ENCODE measurements around the gene FAF1.

- TF ChIP-seq, protein P1, sequence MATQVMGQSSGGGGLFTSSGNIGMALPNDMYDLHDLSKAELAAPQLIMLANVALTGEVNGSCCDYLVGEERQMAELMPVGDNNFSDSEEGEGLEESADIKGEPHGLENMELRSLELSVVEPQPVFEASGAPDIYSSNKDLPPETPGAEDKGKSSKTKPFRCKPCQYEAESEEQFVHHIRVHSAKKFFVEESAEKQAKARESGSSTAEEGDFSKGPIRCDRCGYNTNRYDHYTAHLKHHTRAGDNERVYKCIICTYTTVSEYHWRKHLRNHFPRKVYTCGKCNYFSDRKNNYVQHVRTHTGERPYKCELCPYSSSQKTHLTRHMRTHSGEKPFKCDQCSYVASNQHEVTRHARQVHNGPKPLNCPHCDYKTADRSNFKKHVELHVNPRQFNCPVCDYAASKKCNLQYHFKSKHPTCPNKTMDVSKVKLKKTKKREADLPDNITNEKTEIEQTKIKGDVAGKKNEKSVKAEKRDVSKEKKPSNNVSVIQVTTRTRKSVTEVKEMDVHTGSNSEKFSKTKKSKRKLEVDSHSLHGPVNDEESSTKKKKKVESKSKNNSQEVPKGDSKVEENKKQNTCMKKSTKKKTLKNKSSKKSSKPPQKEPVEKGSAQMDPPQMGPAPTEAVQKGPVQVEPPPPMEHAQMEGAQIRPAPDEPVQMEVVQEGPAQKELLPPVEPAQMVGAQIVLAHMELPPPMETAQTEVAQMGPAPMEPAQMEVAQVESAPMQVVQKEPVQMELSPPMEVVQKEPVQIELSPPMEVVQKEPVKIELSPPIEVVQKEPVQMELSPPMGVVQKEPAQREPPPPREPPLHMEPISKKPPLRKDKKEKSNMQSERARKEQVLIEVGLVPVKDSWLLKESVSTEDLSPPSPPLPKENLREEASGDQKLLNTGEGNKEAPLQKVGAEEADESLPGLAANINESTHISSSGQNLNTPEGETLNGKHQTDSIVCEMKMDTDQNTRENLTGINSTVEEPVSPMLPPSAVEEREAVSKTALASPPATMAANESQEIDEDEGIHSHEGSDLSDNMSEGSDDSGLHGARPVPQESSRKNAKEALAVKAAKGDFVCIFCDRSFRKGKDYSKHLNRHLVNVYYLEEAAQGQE (IDR thresholded peaks at IDR 0.05) = no peak
- TF ChIP-seq CTCF (IDR thresholded peaks at IDR 0.05; ENCODE audit: low read depth, low read length, missing input control) = no peak
These were observed 377.7 kb downstream of the FAF1 start for GRCh38 chr1:50582346-50582745.

Data from liver (tissue), 2 donors.